Measurements from ENCODE around the gene NEMP1. TPM values are rescaled to one million over a fixed set of nuclear protein-coding genes. Genes with fewer than 3 reads are reported as not detected.

The NEMP1 gene
- total and polyA plus RNA-seq, 4 donors = 3.7 to 14.3 (median 7.7) TPM

DNA sequence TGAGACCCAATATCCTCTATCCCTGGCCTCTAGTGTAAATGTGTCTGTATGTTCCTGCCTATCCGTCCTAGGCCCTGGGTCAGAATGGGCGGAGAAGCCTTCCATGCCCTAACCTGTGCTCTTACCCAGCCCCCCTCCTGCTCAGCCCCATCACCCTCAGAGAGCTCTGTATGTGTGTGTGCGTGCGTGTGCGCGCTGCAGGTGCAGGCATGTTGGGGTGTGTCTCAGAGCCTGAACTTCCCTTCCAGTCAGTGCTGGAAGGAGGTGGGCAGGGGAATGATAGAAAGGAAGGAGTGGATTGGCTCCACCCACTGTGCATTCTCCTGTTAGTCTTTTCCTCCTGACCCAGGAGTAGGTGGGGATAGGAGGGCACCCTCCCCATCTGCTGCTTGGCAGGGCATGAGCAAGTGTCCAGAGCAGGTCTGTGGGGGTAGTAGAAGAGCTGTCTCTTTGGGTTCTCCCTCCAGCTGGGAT is 17.5 kb upstream of the NEMP1 start:
- Histone ChIP-seq H3K4me3 (no peak overlapping the region), H3K9ac (ENCODE audit: insufficient read depth in 1 of 2, low read length in 2 of 2) (no peak overlapping the region), H3K36me3 (ENCODE audit: control insufficient read depth in 4 of 4, insufficient read depth in 4 of 4, low read length in 4 of 4) (peaks cover 11 to 74% (median 56%) of the 10 kb centered on the region in 4 donors), H3K27me3 (ENCODE audit: control insufficient read depth in 3 of 3, insufficient read depth in 3 of 3, low read length in 2 of 3) (no peaks in the 10 kb centered on the region), H3K4me1 (ENCODE audit: control insufficient read depth in 5 of 5, insufficient read depth in 5 of 5, low read length in 5 of 5) (peaks cover 0 to 33% (median 14%) of the 10 kb centered on the region in 5 donors), H3K27ac (ENCODE audit: low read depth in 1 of 2, low read length in 1 of 2) (no peak overlapping the region), H3K9me3 (ENCODE audit: control insufficient read depth in 4 of 4, insufficient read depth in 3 of 4, low read length in 3 of 4) (no peaks in the 10 kb centered on the region)
- no peak for ATAC-seq (ENCODE audit: insufficient read depth, low FRiP score)
- no peak for TF ChIP-seq CTCF (IDR thresholded peaks at IDR 0.05; ENCODE audit: control extremely low read depth, extremely low read depth)
- WGBS, 2 donors = 81 to 92% methylated on average over 6 of the region's 6 CpGs
- DNase-seq = no peak

- DNase-seq (no peak), ATAC-seq (ENCODE audit: insufficient read depth, low FRiP score) (no peak)
- no peaks in the 10 kb centered on the region for H3K27me3 ChIP-seq (ENCODE audit: control insufficient read depth in 3 of 3, insufficient read depth in 3 of 3, low read length in 2 of 3)
- no peak overlapping the region for H3K9ac ChIP-seq (ENCODE audit: insufficient read depth in 1 of 2, low read length in 2 of 2)
- no peaks in the 10 kb centered on the region for H3K9me3 ChIP-seq (ENCODE audit: control insufficient read depth in 4 of 4, insufficient read depth in 3 of 4, low read length in 3 of 4)
- peaks cover 11 to 77% (median 58%) of the 10 kb centered on the region in 4 donors for H3K36me3 ChIP-seq (ENCODE audit: control insufficient read depth in 4 of 4, insufficient read depth in 4 of 4, low read length in 4 of 4)
- no peak overlapping the region for H3K4me3 ChIP-seq
- H3K4me1 ChIP-seq (ENCODE audit: control insufficient read depth in 5 of 5, insufficient read depth in 5 of 5, low read length in 5 of 5) = peaks cover 0 to 40% (median 18%) of the 10 kb centered on the region in 5 donors
- no peak overlapping the region for H3K27ac ChIP-seq (ENCODE audit: low read depth in 1 of 2, low read length in 1 of 2)
- 81 to 92% methylated on average over 3 of the region's 3 CpGs for WGBS, 2 donors
- no peak for TF ChIP-seq CTCF (IDR thresholded peaks at IDR 0.05; ENCODE audit: control extremely low read depth, extremely low read depth)
Measured at GRCh38 chr12:57095440-57095839, 16.8 kb upstream of the NEMP1 start.

DNA sequence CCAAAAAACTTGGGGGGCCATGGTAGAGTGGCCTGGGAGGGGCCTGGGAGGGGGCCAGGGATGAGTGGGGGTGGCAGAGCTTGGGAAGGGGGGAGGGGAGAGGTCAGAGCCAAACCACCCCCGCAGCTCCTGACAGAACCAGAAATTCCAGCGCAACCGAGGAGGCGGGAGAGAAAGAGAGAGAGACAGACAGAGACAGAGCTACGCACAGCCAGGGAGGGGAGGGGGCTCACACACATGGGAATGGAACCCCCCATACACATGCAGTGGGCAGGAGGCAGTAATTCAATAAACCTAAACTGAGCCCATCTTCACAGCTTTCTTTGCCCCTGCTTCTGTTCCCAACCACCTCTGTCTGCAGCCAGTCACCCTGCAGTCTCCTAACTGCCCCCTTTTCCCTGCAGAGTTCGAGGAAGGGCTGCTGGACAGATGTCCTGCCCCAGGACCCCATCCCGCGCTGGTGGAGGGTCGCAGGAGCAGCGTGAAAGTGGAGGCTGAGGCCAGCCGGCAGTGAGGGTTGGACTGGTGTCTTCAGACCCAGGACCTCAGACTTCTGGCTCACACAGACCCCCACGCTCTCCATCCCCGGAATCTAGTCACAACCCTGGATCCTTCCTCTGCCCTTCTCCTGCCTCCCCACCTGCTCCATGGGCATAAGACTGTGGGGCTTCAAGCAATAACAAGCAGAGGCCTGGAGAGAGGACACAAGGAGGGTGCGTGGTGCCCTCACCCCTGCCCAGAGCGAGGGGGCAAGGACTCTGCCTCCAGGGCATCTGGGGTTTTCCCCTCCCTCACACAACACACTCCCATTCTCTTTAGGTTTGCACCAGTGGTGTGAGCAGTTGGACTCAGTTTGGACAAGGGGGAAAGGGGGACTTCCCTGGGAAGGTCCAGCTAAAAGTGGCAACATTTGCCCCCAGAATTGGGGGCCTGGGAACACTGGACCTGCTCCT is 15.9 kb upstream of the NEMP1 start:
- peak overlapping the region in 1 of 2 donors; percentile 53 for H3K9ac ChIP-seq (ENCODE audit: insufficient read depth in 1 of 2, low read length in 2 of 2)
- DNase-seq (no peak), ATAC-seq (ENCODE audit: insufficient read depth, low FRiP score) (no peak)
- H3K9me3 ChIP-seq (ENCODE audit: control insufficient read depth in 4 of 4, insufficient read depth in 3 of 4, low read length in 3 of 4) = no peaks in the 10 kb centered on the region
- H3K27me3 ChIP-seq (ENCODE audit: control insufficient read depth in 3 of 3, insufficient read depth in 3 of 3, low read length in 2 of 3) = no peaks in the 10 kb centered on the region
- H3K4me3 ChIP-seq = no peak overlapping the region
- peaks cover 0 to 41% (median 18%) of the 10 kb centered on the region in 5 donors for H3K4me1 ChIP-seq (ENCODE audit: control insufficient read depth in 5 of 5, insufficient read depth in 5 of 5, low read length in 5 of 5)
- no peak for TF ChIP-seq CTCF (IDR thresholded peaks at IDR 0.05; ENCODE audit: control extremely low read depth, extremely low read depth)
- 69 to 76% methylated on average over 15 of the region's 15 CpGs for WGBS, 2 donors
- H3K27ac ChIP-seq (ENCODE audit: low read depth in 1 of 2, low read length in 1 of 2) = peak overlapping the region in 1 of 2 donors; percentile 83
- peaks cover 11 to 69% (median 53%) of the 10 kb centered on the region in 4 donors for H3K36me3 ChIP-seq (ENCODE audit: control insufficient read depth in 4 of 4, insufficient read depth in 4 of 4, low read length in 4 of 4)

Data from lung (tissue), 12 donors.